ENCODE data around the gene HTT. TPM values are rescaled to one million over a fixed set of nuclear protein-coding genes. Genes with fewer than 3 reads are reported as not detected.

HTT gene
- total RNA-seq, 8 experiments from 2014 or later = 21.9 to 102 (median 30.1) TPM

- 84 to 100% methylated on average over 2 to 5 of the region's 13 CpGs; no CpG with 5 or more reads in 8 of the 10 experiments for WGBS, 10 experiments
- H3K27ac ChIP-seq = no peak overlapping the region
- in situ Hi-C loops (cut with MboI; ENCODE audit: low pct_unique_long_range_greater_than_20kb in 2 of 9, low sequenced_read_pairs in 9 of 9, unreplicated experiment in 9 of 9) = no loop called here
- peaks cover 9 to 22% of the 10 kb centered on the region in 2 donors for H3K4me1 ChIP-seq (replicated peaks in 1 of 2)
- ATAC-seq (replicated peaks in 6 of 8) = no peak
- H3K4me3 ChIP-seq = no peak overlapping the region
Observed at GRCh38 chr4:3253808-3254207, 179.3 kb downstream of the HTT start.

- H3K27ac ChIP-seq = no peak overlapping the region
- ATAC-seq (replicated peaks in 6 of 8) = no peak
- H3K4me1 ChIP-seq (replicated peaks in 1 of 2) = peaks cover 2 to 15% of the 10 kb centered on the region in 2 donors
- WGBS, 10 experiments = 38 to 80% (median 56%) methylated on average over 1 to 3 of the region's 14 CpGs; no CpG with 5 or more reads in 7 of the 10 experiments
- H3K4me3 ChIP-seq = no peak overlapping the region
- in situ Hi-C loops (cut with MboI; ENCODE audit: low pct_unique_long_range_greater_than_20kb in 2 of 9, low sequenced_read_pairs in 9 of 9, unreplicated experiment in 9 of 9) = no loop called here
Observed at GRCh38 chr4:3254302-3255131, 180.0 kb downstream of the HTT start.

DNA sequence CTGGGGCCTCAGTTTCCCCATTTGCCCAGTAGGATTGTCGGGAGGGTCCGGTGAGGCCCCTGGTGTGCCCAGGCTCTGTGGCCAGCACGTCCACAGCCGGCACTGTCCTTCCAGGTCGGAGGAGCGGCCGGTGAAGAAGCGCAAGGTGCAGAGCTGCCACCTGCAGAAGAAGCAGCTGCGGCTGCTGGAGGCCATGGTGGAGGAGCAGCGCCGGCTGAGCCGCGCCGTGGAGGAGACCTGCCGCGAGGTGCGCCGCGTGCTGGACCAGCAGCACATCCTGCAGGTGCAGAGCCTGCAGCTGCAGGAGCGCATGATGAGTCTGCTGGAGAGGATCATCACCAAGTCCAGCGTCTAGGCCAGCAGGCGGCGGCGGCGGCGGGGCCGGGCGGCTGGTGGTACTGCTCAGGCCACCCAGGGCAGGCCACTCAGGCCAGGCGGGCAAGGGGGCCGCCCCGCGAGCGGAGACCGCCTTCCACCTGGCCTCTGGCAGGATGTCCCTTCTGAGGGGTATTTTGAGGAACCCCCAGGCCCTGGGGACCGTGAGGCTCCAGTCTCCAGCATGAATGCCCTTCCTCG is 181.2 kb downstream of the HTT start:
- H3K4me3 ChIP-seq = no peak overlapping the region
- peaks cover 0 to 3% of the 10 kb centered on the region in 2 donors for H3K4me1 ChIP-seq (replicated peaks in 1 of 2)
- ATAC-seq (replicated peaks in 6 of 8) = no peak
- 80 to 100% (median 97%) methylated on average over 2 to 11 of the region's 36 CpGs; no CpG with 5 or more reads in 5 of the 10 experiments for WGBS, 10 experiments
- in situ Hi-C loops (cut with MboI; ENCODE audit: low pct_unique_long_range_greater_than_20kb in 2 of 9, low sequenced_read_pairs in 9 of 9, unreplicated experiment in 9 of 9) = no loop called here
- no peak overlapping the region for H3K27ac ChIP-seq

GRCh38 chr4:3256230-3257102 is 182.0 kb downstream of the HTT start:
- no peak for ATAC-seq (replicated peaks in 6 of 8)
- in situ Hi-C loops (cut with MboI; ENCODE audit: low pct_unique_long_range_greater_than_20kb in 2 of 9, low sequenced_read_pairs in 9 of 9, unreplicated experiment in 9 of 9) = no loop called here
- Histone ChIP-seq H3K27ac (no peak overlapping the region), H3K4me3 (no peak overlapping the region), H3K4me1 (replicated peaks in 1 of 2) (no peaks in the 10 kb centered on the region)
- 73 to 100% (median 82%) methylated on average over 1 to 10 of the region's 21 CpGs; no CpG with 5 or more reads in 2 of the 10 experiments for WGBS, 10 experiments

- in situ Hi-C loops (cut with MboI; ENCODE audit: low pct_unique_long_range_greater_than_20kb in 2 of 9, low sequenced_read_pairs in 9 of 9, unreplicated experiment in 9 of 9) = no loop called here
- H3K4me3 ChIP-seq = no peak overlapping the region
- H3K4me1 ChIP-seq (replicated peaks in 1 of 2) = no peaks in the 10 kb centered on the region
- WGBS, 10 experiments = 80 to 96% methylated on average over 1 to 4 of the region's 9 CpGs; no CpG with 5 or more reads in 8 of the 10 experiments
- no peak for ATAC-seq (replicated peaks in 6 of 8)
- no peak overlapping the region for H3K27ac ChIP-seq
Observed at GRCh38 chr4:3257103-3257555, 182.6 kb downstream of the HTT start.

- H3K4me1 ChIP-seq (replicated peaks in 1 of 2) = no peaks in the 10 kb centered on the region
- in situ Hi-C loops (cut with MboI; ENCODE audit: low pct_unique_long_range_greater_than_20kb in 2 of 9, low sequenced_read_pairs in 9 of 9, unreplicated experiment in 9 of 9) = no loop called here
- peak in 2 of 8 experiments; percentile 27 to 44 for ATAC-seq (replicated peaks in 6 of 8)
- H3K27ac ChIP-seq = no peak overlapping the region
- no peak overlapping the region for H3K4me3 ChIP-seq
- WGBS, 10 experiments = 71 to 100% (median 90%) methylated on average over 1 to 11 of the region's 29 CpGs; no CpG with 5 or more reads in 2 of the 10 experiments
Observed at GRCh38 chr4:3257556-3258482, 183.3 kb downstream of the HTT start.

GRCh38 chr4:3261411-3262207 is 187.1 kb downstream of the HTT start:
- 50 to 98% (median 86%) methylated on average over 3 to 12 of the region's 35 CpGs; no CpG with 5 or more reads in 2 of the 10 experiments for WGBS, 10 experiments
- Histone ChIP-seq H3K4me1 (replicated peaks in 1 of 2) (peaks cover 0 to 4% of the 10 kb centered on the region in 2 donors), H3K4me3 (no peak overlapping the region), H3K27ac (no peak overlapping the region)
- in situ Hi-C loops (cut with MboI; ENCODE audit: low pct_unique_long_range_greater_than_20kb in 2 of 9, low sequenced_read_pairs in 9 of 9, unreplicated experiment in 9 of 9) = no loop called here
- ATAC-seq (replicated peaks in 6 of 8) = no peak

DNA sequence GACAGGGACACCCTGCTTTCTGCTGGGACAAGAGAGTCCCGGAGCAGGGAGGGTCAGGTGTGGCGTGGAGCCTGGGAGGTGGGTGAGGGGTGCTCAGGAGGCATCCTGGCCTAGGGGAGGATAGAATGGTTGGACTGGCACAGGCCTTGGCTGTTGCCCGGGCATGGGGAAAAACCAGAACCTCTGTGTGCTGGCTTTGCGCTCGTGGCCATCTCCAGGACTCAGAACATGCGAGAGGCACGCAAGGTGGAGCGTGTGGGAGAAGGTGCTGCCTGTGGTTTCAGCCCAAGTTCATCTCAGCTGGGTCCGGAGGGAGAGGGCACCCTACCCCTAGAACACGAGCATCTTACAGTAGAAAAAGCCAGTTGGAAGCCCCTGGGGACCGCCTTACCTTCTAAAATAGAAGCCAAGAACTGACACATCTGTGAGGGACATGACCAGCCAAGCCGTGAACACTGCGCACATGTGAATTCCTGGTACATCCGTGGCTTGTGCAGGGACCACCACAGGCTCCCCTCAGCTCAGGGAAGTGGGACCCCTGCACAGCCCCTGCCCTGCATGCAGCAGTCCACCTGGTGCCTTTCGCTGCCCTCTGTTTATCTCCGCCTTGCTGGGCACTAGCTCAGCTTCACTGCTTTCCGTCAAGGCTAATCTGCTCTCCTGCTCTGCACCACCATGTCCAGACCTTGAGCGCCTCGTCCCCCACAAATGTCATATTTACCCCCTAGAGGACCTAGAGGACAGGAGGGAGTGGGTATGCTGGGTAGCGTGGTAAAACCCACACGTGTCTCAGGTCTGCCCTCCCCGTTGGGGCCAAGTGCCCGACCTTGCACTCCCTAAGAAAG is 187.9 kb downstream of the HTT start:
- peaks cover 0 to 4% of the 10 kb centered on the region in 2 donors for H3K4me1 ChIP-seq (replicated peaks in 1 of 2)
- no peak overlapping the region for H3K4me3 ChIP-seq
- WGBS, 10 experiments = 54 to 93% (median 82%) methylated on average over 4 to 11 of the region's 23 CpGs; no CpG with 5 or more reads in 4 of the 10 experiments
- in situ Hi-C loops (cut with MboI; ENCODE audit: low pct_unique_long_range_greater_than_20kb in 2 of 9, low sequenced_read_pairs in 9 of 9, unreplicated experiment in 9 of 9) = no loop called here
- no peak overlapping the region for H3K27ac ChIP-seq
- ATAC-seq (replicated peaks in 6 of 8) = no peak

DNA sequence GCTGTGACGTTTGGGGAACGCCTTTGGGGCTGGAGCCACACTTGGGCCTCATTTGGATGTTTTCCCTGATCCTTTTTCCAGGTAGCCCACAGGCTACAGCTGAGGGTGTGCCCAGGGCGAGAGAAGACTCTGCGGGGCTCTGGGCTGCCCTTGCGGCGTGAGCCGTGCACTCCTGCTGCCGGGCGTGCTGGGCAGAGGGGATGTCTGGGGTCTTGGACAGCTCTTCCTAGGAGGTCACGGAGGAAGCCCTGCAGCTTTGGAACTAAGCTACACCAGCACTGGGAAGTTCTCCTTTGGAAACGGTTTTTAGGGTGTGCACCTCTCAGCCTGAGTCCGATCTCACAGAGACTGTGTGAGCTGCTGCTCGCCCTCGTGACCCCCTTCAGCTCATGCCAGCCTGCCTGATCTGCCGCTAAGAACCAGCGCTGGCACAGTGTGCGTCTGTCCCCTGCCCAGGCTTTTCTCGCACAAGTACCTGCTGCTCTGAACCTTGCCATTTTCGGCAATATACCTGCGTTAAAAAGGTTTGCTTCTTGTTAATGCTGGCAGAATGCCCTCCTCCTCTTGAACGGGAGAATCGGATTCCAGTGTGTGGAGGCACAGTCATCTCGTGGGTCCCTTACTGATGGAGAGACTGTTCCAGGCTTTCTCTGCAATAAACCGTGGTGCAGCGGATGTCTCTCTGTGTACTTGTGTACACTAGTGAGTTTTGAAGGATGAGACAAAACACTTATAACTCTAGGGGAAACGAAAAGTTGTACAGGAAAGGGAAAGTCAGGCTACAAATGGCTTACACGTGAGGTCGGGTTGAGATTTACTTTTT is 188.8 kb downstream of the HTT start:
- H3K4me3 ChIP-seq = no peak overlapping the region
- ATAC-seq (replicated peaks in 6 of 8) = peak in 1 of 8 experiments; percentile 45
- WGBS, 10 experiments = 53 to 89% (median 75%) methylated on average over 1 to 17 of the region's 28 CpGs
- in situ Hi-C loops (cut with MboI; ENCODE audit: low pct_unique_long_range_greater_than_20kb in 2 of 9, low sequenced_read_pairs in 9 of 9, unreplicated experiment in 9 of 9) = no loop called here
- peaks cover 0 to 4% of the 10 kb centered on the region in 2 donors for H3K4me1 ChIP-seq (replicated peaks in 1 of 2)
- no peak overlapping the region for H3K27ac ChIP-seq

GRCh38 chr4:3263876-3264193 is 189.4 kb downstream of the HTT start:
- Histone ChIP-seq H3K4me1 (replicated peaks in 1 of 2) (peaks cover 0 to 4% of the 10 kb centered on the region in 2 donors), H3K27ac (no peak overlapping the region), H3K4me3 (no peak overlapping the region)
- peak in 1 of 8 experiments; percentile 89 for ATAC-seq (replicated peaks in 6 of 8)
- in situ Hi-C loops (cut with MboI; ENCODE audit: low pct_unique_long_range_greater_than_20kb in 2 of 9, low sequenced_read_pairs in 9 of 9, unreplicated experiment in 9 of 9) = no loop called here
- WGBS, 10 experiments = 33 to 92% (median 52%) methylated on average over 1 to 6 of the region's 6 CpGs

Data from motor neuron (in vitro differentiated cells).